GM21737 (cell line): ENCODE results near the gene DDX54.
A peak's percentile ranks its signal among the peaks of the same experiment; 100 is the strongest.

Experiments
- ATAC-seq: cut with Tn5 transposase; IDR thresholded peaks from one replicate; pipeline ENCODE4 v1.9.1; 2021; ENCODE audit warnings: mild to moderate bottlenecking, moderate library complexity; ENCODE audit not compliant: unreplicated experiment

Gene DDX54, protein sequence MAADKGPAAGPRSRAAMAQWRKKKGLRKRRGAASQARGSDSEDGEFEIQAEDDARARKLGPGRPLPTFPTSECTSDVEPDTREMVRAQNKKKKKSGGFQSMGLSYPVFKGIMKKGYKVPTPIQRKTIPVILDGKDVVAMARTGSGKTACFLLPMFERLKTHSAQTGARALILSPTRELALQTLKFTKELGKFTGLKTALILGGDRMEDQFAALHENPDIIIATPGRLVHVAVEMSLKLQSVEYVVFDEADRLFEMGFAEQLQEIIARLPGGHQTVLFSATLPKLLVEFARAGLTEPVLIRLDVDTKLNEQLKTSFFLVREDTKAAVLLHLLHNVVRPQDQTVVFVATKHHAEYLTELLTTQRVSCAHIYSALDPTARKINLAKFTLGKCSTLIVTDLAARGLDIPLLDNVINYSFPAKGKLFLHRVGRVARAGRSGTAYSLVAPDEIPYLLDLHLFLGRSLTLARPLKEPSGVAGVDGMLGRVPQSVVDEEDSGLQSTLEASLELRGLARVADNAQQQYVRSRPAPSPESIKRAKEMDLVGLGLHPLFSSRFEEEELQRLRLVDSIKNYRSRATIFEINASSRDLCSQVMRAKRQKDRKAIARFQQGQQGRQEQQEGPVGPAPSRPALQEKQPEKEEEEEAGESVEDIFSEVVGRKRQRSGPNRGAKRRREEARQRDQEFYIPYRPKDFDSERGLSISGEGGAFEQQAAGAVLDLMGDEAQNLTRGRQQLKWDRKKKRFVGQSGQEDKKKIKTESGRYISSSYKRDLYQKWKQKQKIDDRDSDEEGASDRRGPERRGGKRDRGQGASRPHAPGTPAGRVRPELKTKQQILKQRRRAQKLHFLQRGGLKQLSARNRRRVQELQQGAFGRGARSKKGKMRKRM

DNA sequence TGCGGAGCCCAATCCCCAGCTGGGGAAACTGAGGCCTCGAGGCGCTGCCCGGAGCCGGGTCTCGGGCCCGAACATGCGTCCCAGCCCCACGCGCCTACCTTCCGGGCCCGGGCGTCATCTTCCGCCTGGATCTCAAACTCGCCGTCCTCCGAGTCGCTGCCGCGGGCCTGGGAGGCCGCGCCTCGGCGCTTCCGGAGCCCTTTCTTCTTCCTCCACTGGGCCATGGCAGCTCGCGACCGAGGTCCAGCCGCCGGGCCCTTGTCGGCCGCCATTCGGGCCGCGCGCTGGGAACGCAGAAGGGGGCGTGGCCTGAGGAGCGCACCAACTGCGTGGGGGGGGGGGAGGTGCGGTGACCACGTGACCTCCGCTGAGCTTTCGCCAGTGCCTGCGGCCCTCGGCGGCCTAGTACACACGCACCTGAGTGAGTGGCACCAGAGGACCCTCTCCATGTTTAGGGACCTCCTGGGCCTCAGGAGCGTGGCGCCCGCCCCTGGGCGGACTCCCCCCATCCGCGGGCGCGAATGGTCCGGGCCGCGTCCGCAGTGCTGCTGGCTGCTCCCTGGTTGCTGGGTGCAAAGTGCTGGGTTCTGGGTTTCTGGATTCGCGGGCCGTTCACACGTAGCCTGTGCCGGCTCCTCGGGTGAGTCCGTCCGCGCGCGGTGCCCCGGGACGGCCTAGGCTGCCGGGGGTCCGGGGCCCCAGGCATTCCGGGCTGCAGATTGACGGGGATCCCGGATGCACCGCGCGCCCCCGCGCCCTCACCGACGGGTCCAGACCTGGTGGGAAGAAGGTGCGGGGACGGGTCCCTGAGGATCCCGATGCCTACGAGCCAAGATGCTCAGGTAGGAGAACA lies at the start of gene DDX54, which contains the start of gene RITA1:
TSS of gene DDX54 (minus strand) at position 299 of the 853 bp plus-strand sequence. CDS start at position 272, 27 bp downstream.
TSS of gene RITA1 (plus strand) at position 542 of the 853 bp plus-strand sequence. CDS start 1,026 bp downstream, outside the sequence.
- peak; percentile 44 for ATAC-seq

DNA sequence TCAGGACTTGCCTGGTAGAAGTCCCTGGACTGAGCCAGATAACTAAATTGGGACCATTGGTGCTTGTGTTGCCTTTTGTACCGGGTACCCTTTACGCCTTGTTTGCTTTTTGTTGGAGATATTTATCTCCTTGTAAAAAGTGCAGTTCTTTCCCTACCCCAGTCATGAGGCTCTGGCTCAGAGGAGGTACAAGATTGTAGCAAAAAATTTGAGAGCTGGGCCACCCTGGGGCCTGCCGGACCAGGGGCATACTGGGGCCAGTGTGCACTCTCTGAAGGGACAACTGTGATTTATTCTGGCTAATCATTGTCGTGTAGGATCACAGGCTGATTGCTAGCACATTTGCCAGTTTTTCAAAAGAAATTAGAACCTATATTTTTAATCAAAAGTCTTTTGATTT lies 49.2 kb upstream of the DDX54 start:
- ATAC-seq = no peak

DNA sequence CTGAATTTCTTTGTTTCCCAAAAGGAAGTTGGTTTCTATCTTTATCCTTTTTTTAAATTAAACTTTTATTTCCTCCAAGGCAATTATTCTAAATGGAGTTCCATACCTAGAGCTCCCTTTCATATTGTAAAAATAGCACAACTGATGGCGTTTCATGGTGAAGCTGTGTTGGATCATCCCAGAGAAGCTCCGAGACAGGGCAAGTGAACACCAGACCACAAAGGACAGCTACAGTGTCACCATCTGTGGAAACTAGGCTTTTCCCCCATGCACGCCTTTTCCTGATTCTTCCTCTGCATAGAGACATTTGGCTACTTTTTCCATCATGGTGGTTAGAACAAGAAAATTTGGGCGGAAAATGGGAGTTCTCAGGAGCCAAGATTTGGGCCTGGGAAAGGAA lies 48.7 kb upstream of the DDX54 start:
- ATAC-seq = no peak

DNA sequence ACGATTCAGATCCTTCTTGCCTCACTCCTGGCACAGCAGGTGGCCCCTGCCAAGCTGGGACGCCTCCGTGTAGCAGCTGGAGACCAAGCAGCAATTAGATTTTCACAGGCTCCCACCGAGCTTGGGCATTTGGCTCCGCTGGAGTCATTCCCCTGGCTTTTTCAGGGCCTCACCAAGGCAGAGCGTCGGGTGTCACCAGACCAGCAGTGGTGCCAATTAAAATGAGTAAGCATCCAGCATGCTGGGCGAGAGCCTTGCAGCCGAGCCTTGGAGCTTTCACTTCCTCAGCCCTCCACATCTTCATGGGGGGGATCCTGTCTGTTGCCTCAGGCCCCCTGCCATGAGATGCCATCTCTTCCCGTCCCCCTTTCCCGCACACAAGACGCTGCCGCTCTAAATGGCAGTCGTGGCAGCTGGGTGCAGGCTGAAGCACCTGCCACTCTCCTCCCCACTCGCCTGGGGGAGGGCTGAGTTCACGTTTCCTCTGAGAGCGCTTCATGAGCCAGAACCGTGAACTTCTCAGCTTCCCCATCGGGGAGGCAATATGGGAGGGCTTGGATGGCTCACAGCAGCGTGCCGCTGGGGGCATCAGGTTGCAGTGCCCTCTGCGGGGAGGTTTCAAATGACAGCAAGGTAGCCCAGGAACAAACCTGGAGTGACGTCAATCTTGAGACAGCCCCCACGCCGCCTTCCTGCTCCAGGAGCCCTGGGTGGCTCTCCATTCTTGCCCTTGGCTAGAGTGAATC lies 47.7 kb upstream of the DDX54 start:
- ATAC-seq = peak; percentile 62

DNA sequence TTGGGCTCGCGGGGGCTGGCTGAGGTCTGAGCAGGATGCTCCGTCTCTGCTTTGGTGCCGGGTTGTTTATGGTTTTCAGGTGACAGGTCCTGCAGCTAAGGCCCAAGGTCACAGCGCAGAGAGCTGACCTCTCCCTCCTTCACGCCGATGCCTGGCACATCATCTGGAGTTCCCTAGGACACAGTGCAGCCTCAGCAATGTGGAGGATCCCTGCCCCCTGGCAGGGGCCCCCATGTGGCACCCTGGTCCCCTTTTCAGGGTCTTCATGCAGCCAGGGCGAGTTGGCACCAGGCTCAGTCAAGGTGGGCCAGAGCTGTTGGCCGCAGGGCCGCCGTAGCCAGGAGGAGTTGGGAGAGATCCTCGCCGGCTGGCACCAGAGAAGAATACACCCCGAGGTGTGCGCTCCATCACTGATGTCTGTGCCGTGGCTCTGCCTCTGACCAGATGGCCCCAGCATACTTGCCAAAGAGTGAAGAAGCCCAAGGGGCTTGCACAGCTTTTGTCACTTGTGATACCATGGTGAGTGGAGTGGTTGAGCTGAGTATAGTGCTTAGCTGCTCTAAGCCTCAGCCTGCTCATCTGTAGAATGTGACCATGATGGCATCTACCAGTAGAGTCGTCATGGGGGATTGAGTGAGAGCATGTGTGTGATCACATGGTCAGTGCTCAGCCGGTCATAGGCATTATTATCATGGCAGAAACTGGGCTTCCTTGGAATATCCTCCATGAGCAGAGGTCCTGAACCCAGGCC lies 47.0 kb upstream of the DDX54 start:
- ATAC-seq = no peak

DNA sequence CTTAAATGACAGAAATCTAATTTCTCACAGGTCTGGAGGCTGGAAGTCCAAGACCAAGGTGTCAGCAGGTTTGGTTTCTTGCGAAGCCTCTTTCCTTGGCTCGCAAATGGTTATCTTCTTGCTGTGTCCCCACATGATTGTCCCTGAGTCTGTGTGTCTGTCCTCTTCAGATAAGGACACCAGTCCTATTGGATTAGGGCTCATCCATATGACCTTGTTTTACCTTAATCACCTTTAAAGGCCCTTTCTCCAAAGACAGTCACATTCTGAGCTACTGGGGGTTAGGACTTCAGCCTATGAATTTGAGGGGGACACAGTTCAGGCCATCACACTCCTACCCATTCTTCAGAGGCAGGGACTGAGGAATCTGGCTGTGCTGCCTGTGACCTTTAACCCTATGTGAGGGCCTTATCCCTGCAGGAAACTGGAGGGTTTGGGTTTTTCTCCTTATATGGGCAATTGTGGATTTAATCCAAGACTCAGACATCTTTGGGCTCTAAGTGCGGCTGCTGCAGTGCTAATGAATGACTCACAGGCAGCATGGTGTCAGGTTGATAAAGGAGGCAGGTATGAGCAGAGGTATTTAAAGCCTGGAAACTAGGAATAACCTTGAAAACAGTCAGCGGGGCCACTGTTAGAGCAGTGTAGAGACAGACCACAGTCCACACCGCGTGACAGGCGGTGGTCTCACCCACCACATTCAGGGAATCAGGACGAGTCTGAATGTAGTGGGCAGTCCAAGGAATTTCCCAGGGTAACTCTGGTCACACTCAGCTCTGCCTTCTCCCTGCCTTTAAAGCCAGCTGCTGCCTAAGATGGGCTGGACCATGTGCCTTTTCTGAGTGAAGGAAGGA lies 46.2 kb upstream of the DDX54 start:
- ATAC-seq = no peak

DNA sequence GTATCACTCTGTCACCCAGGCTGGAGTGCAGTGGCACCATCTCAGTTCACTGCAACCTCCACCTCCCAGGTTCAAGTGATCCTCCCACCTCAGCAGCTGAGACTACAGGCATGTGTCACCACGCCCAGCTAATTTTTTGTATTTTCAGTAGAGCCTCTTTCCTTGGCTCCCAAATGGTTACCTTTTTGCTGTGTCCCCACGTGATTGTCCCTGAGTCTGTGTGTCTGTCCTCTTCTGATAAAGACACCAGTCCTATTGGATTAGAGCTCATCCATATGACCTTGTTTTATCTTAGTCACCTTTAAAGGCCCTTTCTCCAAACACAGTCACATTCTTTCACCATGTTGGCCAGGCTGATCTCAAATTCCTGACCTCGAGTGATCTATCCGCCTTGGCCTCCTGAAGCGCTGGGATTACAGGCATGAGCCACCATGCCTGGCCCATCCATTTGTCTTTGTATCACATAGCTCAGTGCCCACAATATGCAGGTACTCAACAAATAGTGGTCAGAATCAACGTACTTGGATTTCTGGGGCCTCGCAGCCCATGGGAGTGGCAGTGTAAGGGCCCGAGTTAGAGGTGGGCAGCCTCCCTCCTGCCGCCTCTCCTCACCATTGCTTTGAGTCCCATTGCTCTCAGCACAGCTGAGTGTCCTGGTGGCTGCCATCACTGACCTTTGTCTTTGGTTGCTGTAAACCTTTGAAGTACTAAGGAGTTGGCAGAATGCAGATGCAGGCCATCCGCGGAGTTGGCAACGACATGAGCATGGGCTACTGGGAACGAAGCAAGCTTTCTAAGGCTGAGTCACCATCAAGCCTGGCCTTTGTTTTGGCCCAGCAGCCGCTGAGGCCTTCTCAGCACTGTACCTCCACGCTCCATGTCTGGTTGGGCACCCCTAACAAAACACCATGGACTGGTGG lies 45.3 kb upstream of the DDX54 start:
- ATAC-seq = no peak

DNA sequence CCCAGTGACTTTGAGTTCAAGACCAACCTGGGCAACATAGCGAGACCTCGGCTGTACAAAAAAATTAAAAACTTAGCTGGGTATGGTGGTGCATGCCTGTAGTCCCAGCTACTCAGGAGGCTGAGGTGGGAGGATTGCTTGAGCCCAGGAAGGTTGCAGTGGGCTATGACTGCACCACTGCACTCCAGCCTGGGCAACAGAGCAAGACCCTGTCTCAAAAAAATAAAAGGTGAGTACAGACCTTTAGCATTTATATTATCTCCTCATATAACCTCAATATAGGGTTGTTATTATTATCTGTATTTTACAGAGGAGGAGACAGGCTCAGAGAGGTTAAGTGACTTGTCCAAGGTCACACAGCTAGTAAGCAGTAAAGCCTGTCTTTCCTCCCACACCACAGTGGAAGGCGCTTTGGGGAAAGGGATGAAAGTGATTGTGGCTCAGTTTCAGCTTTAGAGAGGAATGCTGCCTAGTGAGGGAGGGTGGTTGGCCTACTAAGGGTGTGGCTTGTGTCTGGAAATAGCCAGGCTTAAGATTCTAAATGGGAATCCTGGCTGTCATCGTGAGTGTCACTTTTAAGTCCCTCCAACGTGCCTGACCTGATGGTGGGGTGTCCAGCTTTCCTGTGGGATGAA lies 43.2 kb upstream of the DDX54 start:
- no peak for ATAC-seq

DNA sequence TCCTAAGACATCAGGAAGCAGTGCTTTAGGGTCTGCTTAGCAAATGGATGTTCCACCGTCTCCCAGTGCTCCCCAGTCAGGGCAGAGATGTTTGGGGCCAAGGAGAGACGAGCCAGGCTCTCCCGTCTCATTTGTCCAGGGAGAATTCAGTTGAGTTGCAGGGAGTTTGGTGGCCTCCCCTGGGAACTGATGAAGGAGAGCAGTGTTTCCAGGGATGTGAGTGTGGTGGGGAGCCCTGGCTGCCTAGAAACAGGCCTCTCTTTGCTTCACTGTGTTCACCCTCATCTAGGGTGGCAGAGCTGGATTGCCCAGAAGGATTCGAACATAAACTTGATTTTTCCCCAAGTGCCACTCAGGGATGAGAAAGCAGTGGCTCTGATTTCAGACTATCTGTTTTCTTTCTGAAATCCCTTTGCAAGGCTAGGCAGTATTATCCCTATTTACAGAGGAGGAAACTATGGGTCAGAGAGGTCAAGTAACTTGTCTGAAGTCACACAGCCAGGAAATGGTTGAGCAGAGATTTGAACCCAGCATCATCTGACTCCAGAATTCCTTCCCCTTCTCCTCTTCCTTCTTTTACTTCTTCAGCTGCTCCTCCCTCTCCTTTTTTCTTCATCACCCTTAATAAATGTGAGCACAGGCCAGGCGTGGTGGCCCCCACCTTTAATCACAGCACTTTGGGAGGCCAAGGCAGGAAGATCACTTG lies 42.6 kb upstream of the DDX54 start:
- no peak for ATAC-seq

DNA sequence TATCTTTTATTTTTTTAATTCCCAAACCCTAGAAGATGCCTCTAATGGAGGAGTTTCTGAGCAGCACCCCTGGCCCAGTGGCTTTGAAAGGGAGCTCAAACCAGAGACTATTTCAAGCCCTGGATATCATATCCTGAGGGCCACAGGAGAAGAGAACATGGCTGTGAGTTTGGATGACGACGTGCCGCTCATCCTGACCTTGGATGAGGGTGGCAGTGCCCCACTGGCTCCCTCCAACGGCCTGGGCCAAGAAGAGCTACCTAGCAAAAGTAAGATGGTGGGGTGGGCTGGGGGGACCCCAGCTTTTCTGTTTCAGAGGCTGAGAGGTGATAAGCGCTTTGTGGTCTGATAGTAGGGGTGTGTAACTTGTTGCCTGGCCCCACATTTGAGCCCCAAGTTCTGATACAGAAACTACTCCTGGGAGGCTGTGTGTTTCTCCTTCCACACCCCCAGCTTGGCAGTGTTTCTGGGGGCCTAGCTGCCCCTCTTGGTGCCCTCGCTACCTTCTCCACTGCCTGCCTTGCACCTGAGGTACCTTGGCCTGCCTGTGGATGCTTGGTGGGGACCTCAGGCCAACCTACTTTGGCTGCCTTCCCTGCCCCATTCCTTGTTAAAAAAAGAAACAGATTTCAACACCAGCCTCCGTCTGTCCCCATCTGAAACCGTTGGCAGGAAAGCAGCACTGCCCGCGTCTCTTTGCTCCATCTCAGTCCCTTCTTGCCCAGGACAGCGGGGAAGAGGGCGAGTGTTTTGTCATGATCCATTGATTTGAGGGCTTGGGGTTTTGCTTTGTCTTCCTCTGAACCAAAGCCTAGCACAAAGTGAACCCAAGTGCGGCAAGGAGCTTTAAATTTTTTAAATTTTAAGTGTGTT lies 41.7 kb upstream of the DDX54 start:
- no peak for ATAC-seq

DNA sequence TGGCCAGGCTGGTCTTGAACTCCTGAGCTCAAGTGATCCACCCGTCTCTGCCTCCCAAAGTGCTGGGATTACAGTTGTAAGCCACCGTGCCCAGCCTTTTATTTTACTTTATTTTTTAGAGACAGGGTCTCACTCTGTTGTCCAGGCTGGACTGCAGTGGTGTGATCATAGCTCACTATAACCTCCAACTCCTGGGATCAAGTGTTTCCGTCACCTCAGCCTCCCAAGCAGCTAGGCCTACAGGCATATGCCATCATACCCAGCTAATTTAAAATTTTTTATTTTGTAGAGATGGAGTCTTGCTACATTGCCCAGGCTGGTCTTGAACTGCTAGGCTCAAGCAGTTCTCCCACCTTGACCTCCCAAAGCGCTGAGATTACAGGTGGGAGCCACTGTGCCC lies 39.7 kb upstream of the DDX54 start:
- ATAC-seq = no peak

DNA sequence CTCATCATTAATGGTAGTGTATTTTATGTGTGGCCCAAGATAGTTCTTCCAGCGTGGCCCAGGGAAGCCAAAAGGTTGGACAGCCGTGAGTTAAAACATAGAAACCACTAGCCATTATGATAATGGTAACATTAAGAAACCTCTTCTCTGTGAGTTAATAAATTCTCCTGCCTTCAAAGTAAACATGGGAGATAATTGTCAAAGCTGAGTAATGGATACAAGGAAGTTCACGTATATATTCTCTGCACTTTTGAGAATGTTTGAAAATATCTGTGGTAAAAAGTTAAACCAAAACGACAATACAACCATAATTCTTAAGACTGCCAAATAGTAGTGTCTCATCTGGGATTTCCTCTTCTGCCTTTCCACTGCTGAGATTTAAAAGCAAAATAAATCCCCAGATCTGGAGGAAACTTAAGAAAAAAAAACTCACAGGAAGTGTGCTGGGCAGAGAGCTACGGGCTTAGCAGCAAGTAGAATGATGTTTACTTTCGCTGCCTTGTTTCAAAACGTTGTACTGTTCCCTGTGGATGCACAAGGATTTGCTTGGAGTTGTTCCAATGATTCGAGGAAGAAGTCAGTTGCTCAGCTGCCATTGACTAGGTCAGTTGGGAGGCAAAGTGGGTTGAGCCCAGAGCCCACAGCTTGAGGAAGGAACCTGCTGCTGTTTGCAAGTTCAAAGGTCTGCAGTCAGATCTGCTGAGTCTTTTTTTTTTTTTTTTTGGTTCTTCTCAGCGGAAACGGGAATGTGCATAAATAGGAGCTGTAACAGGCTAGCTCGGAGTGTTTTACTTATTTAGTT lies 37.7 kb upstream of the DDX54 start:
- ATAC-seq = no peak

DNA sequence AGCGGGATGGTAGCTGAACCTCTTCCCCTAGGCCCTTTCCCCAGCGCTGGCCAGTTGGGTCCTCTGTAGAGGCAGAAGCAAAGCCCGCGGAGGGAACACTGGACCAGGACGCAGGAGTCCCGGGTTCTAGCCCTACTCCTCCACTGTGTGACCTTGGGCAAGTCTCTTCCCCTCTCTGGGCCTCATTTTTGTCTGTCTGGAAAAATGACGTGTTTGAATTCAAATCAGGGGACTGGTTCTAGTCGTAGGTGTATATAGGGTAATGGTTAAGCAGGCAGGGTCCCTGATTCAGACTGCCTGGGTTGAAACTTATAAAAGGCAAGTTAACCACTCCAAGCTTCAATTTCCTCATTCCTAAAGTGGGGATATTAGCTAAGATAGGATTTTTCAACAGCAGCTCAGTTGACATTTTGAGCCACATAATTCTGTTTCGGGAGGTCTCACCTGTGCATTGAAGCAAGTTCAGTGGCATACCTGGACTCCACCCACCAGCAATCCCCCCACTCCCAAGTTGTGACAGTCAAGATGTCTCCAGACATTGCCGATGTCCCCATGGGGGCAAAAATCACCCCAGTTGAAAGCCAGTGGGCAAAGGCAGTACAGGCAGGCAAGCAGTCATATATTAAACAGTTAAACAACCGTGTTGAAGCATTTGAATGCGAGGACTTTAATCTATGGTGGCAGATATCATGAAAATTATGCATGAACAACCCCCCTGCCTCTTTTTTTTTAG lies 36.9 kb upstream of the DDX54 start:
- no peak for ATAC-seq
